PFSK-1 (cell line): ENCODE data around the gene KCNIP3.

Source experiments
- FOXP2 ChIP-seq: optimal IDR thresholded peaks from 2 replicates; pipeline ENCODE3; 2011; ENCODE audit warnings: borderline replicate concordance, control low read depth, inconsistent platforms; ENCODE audit not compliant: insufficient read depth; ENCODE audit errors: extremely low read length, extremely low read depth
- POLR2AphosphoS5 ChIP-seq: IDR thresholded peaks from 2 replicates; pipeline ENCODE4 v1.6.1; 2012; ENCODE audit warnings: low read depth, mild to moderate bottlenecking, control low read depth, low read length, moderate library complexity
- REST ChIP-seq, 2 experiments: IDR thresholded peaks; 2 replicates each; pipeline versions ENCODE4 v1.6.1 to v1.8.0; 2011 to 2012; ENCODE audit warnings: low read depth in 2 of 2, low read length in 2 of 2, control low read depth in 1 of 2, inconsistent platforms in 1 of 2, mild to moderate bottlenecking in 1 of 2, moderate library complexity in 1 of 2; ENCODE audit not compliant: insufficient read depth in 1 of 2
- SIN3A ChIP-seq: IDR thresholded peaks from 2 replicates; pipeline ENCODE4 v1.6.1; 2012; ENCODE audit warnings: mild to moderate bottlenecking, low read length, moderate library complexity, borderline replicate concordance; ENCODE audit not compliant: insufficient read depth
- TAF1 ChIP-seq: IDR thresholded peaks from 2 replicates; pipeline ENCODE4 v1.6.1; 2012; ENCODE audit warnings: low read length, control low read depth, borderline replicate concordance; ENCODE audit not compliant: insufficient read depth

KCNIP3 gene

GRCh38 chr2:95357717-95358280, 60.7 kb downstream of the KCNIP3 start:
- no peak for TF ChIP-seq TAF1
- no peak for TF ChIP-seq SIN3A
- TF ChIP-seq FOXP2 = no peak
- no peak for TF ChIP-seq REST (IDR thresholded peaks at IDR 0.05; ENCODE audit: insufficient read depth in 1 of 2, low read depth in 2 of 2, low read length in 2 of 2)
- no peak for TF ChIP-seq POLR2AphosphoS5

DNA sequence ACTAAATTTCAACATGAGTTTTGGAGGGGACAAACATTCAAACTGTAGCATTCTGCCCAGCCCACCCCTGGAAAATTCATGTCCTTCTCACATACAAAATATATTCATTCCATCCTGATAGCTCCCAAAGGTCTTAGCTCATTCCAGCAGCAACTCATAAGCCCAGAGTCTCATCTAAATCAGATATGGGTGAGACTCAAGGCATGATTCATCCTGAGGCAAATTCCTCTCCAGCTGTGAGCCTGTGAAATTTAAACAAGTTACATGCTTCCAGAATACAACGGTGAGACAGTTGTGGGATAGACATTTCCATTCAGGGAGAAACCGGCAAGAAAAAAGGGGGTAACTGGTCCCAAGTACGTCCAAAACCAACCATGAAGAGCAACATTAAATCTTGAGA, 61.9 kb downstream of the KCNIP3 start:
- TF ChIP-seq POLR2AphosphoS5 = no peak
- TF ChIP-seq TAF1 = no peak
- TF ChIP-seq SIN3A = no peak
- no peak for TF ChIP-seq FOXP2
- no peak for TF ChIP-seq REST (IDR thresholded peaks at IDR 0.05; ENCODE audit: insufficient read depth in 1 of 2, low read depth in 2 of 2, low read length in 2 of 2)

DNA sequence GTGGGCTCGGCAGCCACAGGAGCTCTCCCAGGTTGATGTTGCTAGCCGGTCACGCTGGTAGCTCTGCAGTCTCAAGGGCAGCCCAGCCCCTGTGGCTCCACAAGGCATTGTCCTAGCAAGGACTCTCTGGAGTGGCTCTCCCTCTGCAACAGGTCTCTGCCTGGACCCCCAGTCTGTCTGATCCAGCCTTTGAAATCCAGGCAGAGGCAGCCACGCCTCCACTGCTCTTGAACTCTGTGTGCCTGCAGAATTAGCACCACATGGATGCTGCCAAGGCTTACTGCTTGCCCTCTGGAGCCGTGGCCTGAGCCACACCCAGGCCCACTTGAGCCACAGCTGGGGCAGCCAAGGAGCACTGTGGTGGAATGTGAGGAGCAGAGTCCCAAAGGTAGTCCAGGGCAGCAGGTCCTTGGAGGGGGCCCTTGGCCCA, 62.4 kb downstream of the KCNIP3 start:
- TF ChIP-seq REST (IDR thresholded peaks at IDR 0.05; ENCODE audit: insufficient read depth in 1 of 2, low read depth in 2 of 2, low read length in 2 of 2) = no peak
- TF ChIP-seq POLR2AphosphoS5 = no peak
- no peak for TF ChIP-seq TAF1
- TF ChIP-seq SIN3A = no peak
- no peak for TF ChIP-seq FOXP2

DNA sequence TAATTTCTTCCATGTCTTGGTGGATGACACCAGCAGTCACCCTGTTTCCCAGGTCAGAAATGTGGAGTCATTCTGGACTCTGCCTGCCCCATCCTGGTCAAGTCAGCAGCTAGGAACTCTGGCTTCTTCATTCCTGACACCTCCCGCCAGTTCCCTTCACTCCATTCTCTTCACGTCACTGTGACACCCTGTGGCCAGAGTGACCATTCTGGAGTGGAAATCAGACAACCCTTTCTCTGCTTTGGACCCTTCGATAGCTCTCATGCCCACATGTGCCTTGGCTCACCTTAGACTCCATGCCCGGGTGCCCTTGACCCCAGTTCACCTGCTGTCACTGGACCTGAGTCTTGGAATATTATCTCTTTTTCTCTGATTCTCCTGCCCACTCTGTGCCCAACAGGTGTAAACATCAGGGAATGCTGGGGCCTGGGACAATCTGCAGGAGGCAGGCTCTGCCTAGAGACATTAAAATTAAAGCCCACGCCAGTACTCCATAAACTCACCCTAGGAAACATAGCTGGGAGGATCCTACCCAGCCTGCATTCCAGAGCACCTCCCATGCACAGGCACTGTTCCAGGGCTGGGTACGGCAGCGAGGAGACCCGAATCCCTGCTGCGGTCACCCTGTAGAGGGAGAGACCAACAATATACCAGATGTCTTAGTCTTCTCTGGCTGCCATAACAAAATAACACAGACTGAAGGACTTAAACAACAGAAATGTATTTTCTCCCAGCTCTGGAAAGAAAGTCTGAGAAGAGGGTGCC, 64.3 kb downstream of the KCNIP3 start:
- TF ChIP-seq FOXP2 (no peak), SIN3A (no peak), POLR2AphosphoS5 (no peak), TAF1 (no peak), REST (IDR thresholded peaks at IDR 0.05; ENCODE audit: insufficient read depth in 1 of 2, low read depth in 2 of 2, low read length in 2 of 2) (no peak)
